ENCODE data around the gene SYTL3. TPM values are rescaled to one million over a fixed set of nuclear protein-coding genes. Genes with fewer than 3 reads are reported as not detected.

The SYTL3 gene
- polyA plus RNA-seq, 1 of the 3 experiments (the other 2 are of a cell fraction) = 2.3 TPM

- H3F3A ChIP-seq (replicated peaks; ENCODE audit: insufficient read depth) = no peaks in the 10 kb centered on the region
- no peaks in the 10 kb centered on the region for H3K79me2 ChIP-seq (ENCODE audit: insufficient read depth)
- H3K27me3 ChIP-seq (ENCODE audit: insufficient read depth) = no peaks in the 10 kb centered on the region
- no peaks in the 10 kb centered on the region for H3K4me1 ChIP-seq (ENCODE audit: control insufficient read depth in 1 of 2, insufficient read depth in 2 of 2, low read depth in 1 of 2, low read length in 1 of 2)
- H3K27ac ChIP-seq (ENCODE audit: low read depth in 2 of 2, low read length in 1 of 2) = no peak overlapping the region
- ChIA-PET POLR2A (no interaction called here), CTCF (interaction anchor here (1.2 to 3.7 kb wide), 5 partner anchors 21 to 483 kb away, joined by 3 to 14 read pairs (median 7); no protein-coding TSS in a partner anchor)
- H3K9me2 ChIP-seq = no peaks in the 10 kb centered on the region
- no peak overlapping the region for H3K4me3 ChIP-seq (ENCODE audit: low read depth in 2 of 2, low read length in 1 of 2)
- TF ChIP-seq JUND (IDR thresholded peaks at IDR 0.05) = no peak
- TF ChIP-seq TCF12 (IDR thresholded peaks at IDR 0.05) = peak; percentile 75
- TF ChIP-seq RXRA (IDR thresholded peaks at IDR 0.05; ENCODE audit: borderline replicate concordance, low read depth) = no peak
- no peak for TF ChIP-seq MXI1 (IDR thresholded peaks at IDR 0.05; ENCODE audit: low read depth, low read length)
- no peak for TF ChIP-seq ZBTB33 (IDR thresholded peaks at IDR 0.05; ENCODE audit: borderline replicate concordance, low read depth)
- TF ChIP-seq IRF3 (IDR thresholded peaks at IDR 0.05; ENCODE audit: low read depth, low read length) = no peak
- TF ChIP-seq FOXM1 (IDR thresholded peaks at IDR 0.05; ENCODE audit: low read depth) = no peak
- no peak for TF ChIP-seq CTCF (IDR thresholded peaks at IDR 0.05)
- no peak for TF ChIP-seq GATA2 (CRISPR knock-in tag; IDR thresholded peaks at IDR 0.05)
- no peak for TF ChIP-seq YY1 (IDR thresholded peaks at IDR 0.05; ENCODE audit: low read depth)
- no peak for TF ChIP-seq REST (IDR thresholded peaks at IDR 0.05; ENCODE audit: low read depth, low read length)
- TF ChIP-seq NFIC (IDR thresholded peaks at IDR 0.05; ENCODE audit: borderline replicate concordance) = 0 out of 2 replicates have a peak, but pooled peaks have one; percentile 10
- TF ChIP-seq EZH2phosphoT487 (IDR thresholded peaks at IDR 0.05; ENCODE audit: borderline replicate concordance, low read depth) = no peak
- no peak for TF ChIP-seq MAX (IDR thresholded peaks at IDR 0.05; ENCODE audit: low read depth)
- TF ChIP-seq PBX3 (IDR thresholded peaks at IDR 0.05) = peak; percentile 75
- TF ChIP-seq TAF1 (IDR thresholded peaks at IDR 0.05; ENCODE audit: borderline replicate concordance, low read depth, low read length) = no peak
- no peak for TF ChIP-seq SMC3 (IDR thresholded peaks at IDR 0.05; ENCODE audit: low read depth, low read length)
- no peak for TF ChIP-seq USF2 (IDR thresholded peaks at IDR 0.05; ENCODE audit: borderline replicate concordance, low read depth, low read length)
- no peak for TF ChIP-seq NRF1 (IDR thresholded peaks at IDR 0.05; ENCODE audit: low read depth, low read length)
- TF ChIP-seq FOSL2 (IDR thresholded peaks at IDR 0.05; ENCODE audit: borderline replicate concordance, low read depth) = peak; percentile 14; the same call in 1 of the 2 replicates
- no peak for TF ChIP-seq ELF1 (IDR thresholded peaks at IDR 0.05)
- WGBS (ENCODE audit: low lambda C conversion rate) = 90% methylated on average over 2 of the region's 2 CpGs
- H2AFZ ChIP-seq (ENCODE audit: low read depth) = no peak overlapping the region
- H3K4me2 ChIP-seq = no peak overlapping the region
- H4K20me1 ChIP-seq (ENCODE audit: insufficient read depth) = no peaks in the 10 kb centered on the region
- H3K9ac ChIP-seq = no peak overlapping the region
- H3K9me3 ChIP-seq = no peaks in the 10 kb centered on the region
- DNase-seq = no peak
- H3K36me3 ChIP-seq (replicated peaks in 1 of 2; ENCODE audit: control insufficient read depth in 1 of 2, insufficient read depth in 2 of 2, low read length in 1 of 2) = no peaks in the 10 kb centered on the region
Measured at GRCh38 chr6:158697811-158698210, 48.0 kb downstream of the SYTL3 start.
